H1 (cell line): Measurements from ENCODE around the gene BET1L. TPM values are rescaled to one million over a fixed set of nuclear protein-coding genes. Genes with fewer than 3 reads are reported as not detected.

Source experiments
- CTCF ChIA-PET: fragments of 300-600 bp; sonication (Branson Sonifier 250); formaldehyde crosslinking; loops from one replicate; lab custom pipeline; 2021; ENCODE audit not compliant: partially characterized antibody; lab: Charles Lee
- POLR2A ChIA-PET: fragments of 300-600 bp; sonication (Branson Sonifier 250); formaldehyde crosslinking; loops from one replicate; lab custom pipeline; 2021; ENCODE audit warnings: inconsistent platforms; ENCODE audit not compliant: partially characterized antibody; lab: Charles Lee
- DNase-seq, 2 experiments: peaks; one replicate each; pipeline versions ENCODE4 v3.0.0 to v3.0.0-alpha.2; 2010 to 2022; ENCODE audit warnings: low spot score in 2 of 2, low read depth in 1 of 2, mixed read lengths in 1 of 2
- FAIRE-seq: peaks from 2 replicates; lab custom pipeline; 2011; peaks lifted over from hg19 to GRCh38; lab: Jason Lieb, UNC
- H2AFZ ChIP-seq: 2 replicates; pipeline ENCODE4 v1.8.1; 2012; ENCODE audit warnings: low read length, inconsistent platforms
- H2AK5ac ChIP-seq: 2 replicates; pipeline ENCODE4 v1.6.1; 2013; ENCODE audit warnings: low read depth, low read length
- H2BK120ac ChIP-seq: replicated peaks from 2 replicates; pipeline ENCODE3; 2013; ENCODE audit warnings: low read depth, low read length, inconsistent platforms
- H2BK12ac ChIP-seq: 2 replicates; pipeline ENCODE4 v1.6.1; 2013; ENCODE audit warnings: low read depth, low read length
- H2BK15ac ChIP-seq: 2 replicates; pipeline ENCODE4 v1.6.1; 2013; ENCODE audit warnings: low read length
- H2BK20ac ChIP-seq: 2 replicates; pipeline ENCODE4 v1.6.1; 2013; ENCODE audit warnings: low read length
- H2BK5ac ChIP-seq: 2 replicates; pipeline ENCODE4 v1.6.1; 2013; ENCODE audit warnings: low read depth, low read length
- H3K14ac ChIP-seq: 2 replicates; pipeline ENCODE4 v1.6.1; 2013; ENCODE audit warnings: inconsistent platforms; ENCODE audit not compliant: insufficient read length
- H3K18ac ChIP-seq: 2 replicates; pipeline ENCODE4 v1.6.1; 2013; ENCODE audit warnings: low read length; ENCODE audit errors: extremely low read depth
- H3K23ac ChIP-seq: 2 replicates; pipeline ENCODE4 v1.6.1; 2013; ENCODE audit warnings: inconsistent platforms; ENCODE audit not compliant: insufficient read length
- H3K23me2 ChIP-seq: 2 replicates; pipeline ENCODE4 v1.6.1; 2013; ENCODE audit warnings: low read depth, low read length
- H3K27ac ChIP-seq: 2 replicates; pipeline ENCODE4 v1.6.1; 2011; ENCODE audit warnings: low read depth, low read length, inconsistent platforms
- H3K27me3 ChIP-seq, 4 experiments: replicated peaks in 1 of 4; 1 replicate in 1 of 4; 2 replicates in 3 of 4; pipeline versions ENCODE4 v1.6.1 to v1.8.1; 2011 to 2013; ENCODE audit warnings: low read length in 3 of 4, mild to moderate bottlenecking in 3 of 4, inconsistent platforms in 2 of 4, mixed read lengths in 2 of 4, moderate library complexity in 1 of 4; ENCODE audit not compliant: control insufficient read depth in 3 of 4, insufficient read depth in 3 of 4; ENCODE audit errors: extremely low read depth in 1 of 4
- H3K36me3 ChIP-seq, 4 experiments: 2 replicates each; pipeline versions ENCODE4 v1.6.1 to v1.8.1; 2011 to 2013; ENCODE audit warnings: mild to moderate bottlenecking in 4 of 4, low read length in 3 of 4, moderate library complexity in 2 of 4, control low read depth in 1 of 4, inconsistent platforms in 1 of 4; ENCODE audit not compliant: insufficient read depth in 4 of 4, control insufficient read depth in 2 of 4
- H3K4ac ChIP-seq: replicated peaks from 2 replicates; pipeline ENCODE3; 2013; ENCODE audit warnings: low read length, low read depth, mixed read lengths, inconsistent platforms; ENCODE audit not compliant: insufficient read length
- H3K4me1 ChIP-seq, 4 experiments: replicated peaks in 1 of 4; 1 replicate in 1 of 4; 2 replicates in 3 of 4; pipeline versions ENCODE4 v1.6.1 to v1.8.1; 2011 to 2013; ENCODE audit warnings: low read length in 3 of 4, inconsistent platforms in 2 of 4, mixed read lengths in 1 of 4; ENCODE audit not compliant: insufficient read depth in 4 of 4, control insufficient read depth in 3 of 4
- H3K4me2 ChIP-seq, 2 experiments: 2 replicates each; pipeline versions ENCODE4 v1.6.1 to v1.8.1; 2011 to 2013; ENCODE audit warnings: low read depth in 2 of 2, low read length in 2 of 2, control low read depth in 1 of 2, inconsistent platforms in 1 of 2, mild to moderate bottlenecking in 1 of 2; ENCODE audit not compliant: insufficient read depth in 1 of 2
- H3K4me3 ChIP-seq, 4 experiments: fragments of 200-600, 300-600 bp in 1 of 4; sonication (generic), shearing (Covaris generic), sonication (Bioruptor Twin) in 1 of 4; 2 replicates each; pipeline versions ENCODE4 v1.5.1 to v1.8.1; 2011 to 2016; ENCODE audit warnings: low read length in 4 of 4, low read depth in 3 of 4, control low read depth in 2 of 4, inconsistent platforms in 2 of 4, mild to moderate bottlenecking in 2 of 4, mixed read lengths in 1 of 4, moderate library complexity in 1 of 4; ENCODE audit not compliant: insufficient read depth in 2 of 4; ENCODE audit errors: extremely low read depth in 1 of 4
- H3K56ac ChIP-seq: replicated peaks from 2 replicates; pipeline ENCODE3; 2013; ENCODE audit warnings: low read depth, mild to moderate bottlenecking, mixed read lengths, low read length, inconsistent platforms; ENCODE audit not compliant: insufficient read length
- H3K79me1 ChIP-seq: 2 replicates; pipeline ENCODE4 v1.6.1; 2013; ENCODE audit warnings: low read depth, low read length, control low read depth
- H3K79me2 ChIP-seq, 2 experiments: 2 replicates each; pipeline versions ENCODE4 v1.6.1 to v1.8.1; 2012 to 2013; ENCODE audit warnings: low read length in 2 of 2, mild to moderate bottlenecking in 2 of 2, inconsistent platforms in 1 of 2; ENCODE audit not compliant: insufficient read depth in 2 of 2, control insufficient read depth in 1 of 2
- H3K9ac ChIP-seq, 4 experiments: replicated peaks in 1 of 4; 1 replicate in 1 of 4; 2 replicates in 3 of 4; pipeline versions ENCODE4 v1.6.1 to v1.8.1; 2011 to 2013; ENCODE audit warnings: low read depth in 3 of 4, low read length in 3 of 4, control low read depth in 2 of 4, mild to moderate bottlenecking in 2 of 4, moderate library complexity in 2 of 4, inconsistent platforms in 1 of 4; ENCODE audit errors: extremely low read depth in 1 of 4
- H3K9me3 ChIP-seq, 2 experiments: 2 replicates each; pipeline versions ENCODE4 v1.6.1 to v1.8.1; 2012 to 2013; ENCODE audit warnings: mild to moderate bottlenecking in 2 of 2, moderate library complexity in 2 of 2, control low read depth in 1 of 2, inconsistent platforms in 1 of 2, low read depth in 1 of 2, low read length in 1 of 2, mixed read lengths in 1 of 2; ENCODE audit not compliant: insufficient read depth in 2 of 2
- H4K20me1 ChIP-seq, 2 experiments: replicated peaks in 1 of 2; 2 replicates each; pipeline versions ENCODE3 to v1.8.1; 2011 to 2013; ENCODE audit warnings: inconsistent platforms in 2 of 2, low read length in 2 of 2, mild to moderate bottlenecking in 1 of 2; ENCODE audit not compliant: insufficient read depth in 2 of 2, control insufficient read depth in 1 of 2
- H4K5ac ChIP-seq: 2 replicates; pipeline ENCODE4 v1.6.1; 2013; ENCODE audit warnings: low read length, low read depth, mixed read lengths, inconsistent platforms; ENCODE audit not compliant: insufficient read length
- H4K8ac ChIP-seq: 2 replicates; pipeline ENCODE4 v1.8.0; 2013; ENCODE audit warnings: mild to moderate bottlenecking, moderate library complexity, low read length, inconsistent platforms; ENCODE audit not compliant: insufficient read depth; ENCODE audit errors: extremely low read depth
- H4K91ac ChIP-seq: replicated peaks from 2 replicates; pipeline ENCODE3; 2013; ENCODE audit warnings: low read length, mixed read lengths, inconsistent platforms; ENCODE audit not compliant: insufficient read length
- BCL11A ChIP-seq, 2 experiments: IDR thresholded peaks; one replicate each; pipeline ENCODE4 v1.6.1; 2011; ENCODE audit warnings: low read depth in 2 of 2, low read length in 2 of 2, mild to moderate bottlenecking in 2 of 2
- CREB1 ChIP-seq: IDR thresholded peaks from 2 replicates; pipeline ENCODE4 v1.6.1; 2012; ENCODE audit warnings: inconsistent platforms
- EGR1 ChIP-seq: IDR thresholded peaks from 2 replicates; pipeline ENCODE4 v1.6.1; 2011; ENCODE audit warnings: low read depth, low read length, borderline replicate concordance
- PHF8 ChIP-seq: fragments of 200-600 bp; sonication (generic); conservative IDR thresholded peaks from 2 replicates; pipeline ENCODE4 v1.7.1; 2012; ENCODE audit warnings: low read depth, mild to moderate bottlenecking, inconsistent platforms, low read length, moderate library complexity
- POLR2AphosphoS5 ChIP-seq: IDR thresholded peaks from 2 replicates; pipeline ENCODE4 v1.6.1; 2011; ENCODE audit warnings: low read depth, low read length
- SIX5 ChIP-seq: IDR thresholded peaks from 2 replicates; pipeline ENCODE4 v1.6.1; 2011; ENCODE audit warnings: mild to moderate bottlenecking, low read depth, low read length
- TBP ChIP-seq: IDR thresholded peaks from 2 replicates; pipeline ENCODE4 v1.6.1; 2011; ENCODE audit warnings: low read depth, low read length, improper control_type of control experiment
- WGBS, 2 experiments: shearing (Covaris generic) in 1 of 2; methylation state at CpG; one replicate each; pipeline versions ENCODE4 v1.1.6 to v1.1.7; 2013 to 2015; ENCODE audit warnings: low lambda C conversion rate in 2 of 2, mixed read lengths in 2 of 2, inconsistent platforms in 1 of 2, low coverage in 1 of 2, missing lambda C conversion rate in 1 of 2; ENCODE audit not compliant: insufficient replicate concordance in 2 of 2, insufficient coverage in 1 of 2, insufficient read length in 1 of 2; ENCODE audit errors: extremely low coverage in 1 of 2, missing lambda C conversion rate in 1 of 2; 5-methylcytosine and 5-hydroxymethylcytosine counted together
- long read RNA-seq, 2 experiments: library from RNA in 1 of 2; library from capped mRNA in 1 of 2; stranded (forward); transcript quantifications; one replicate each; pipeline ENCODE4 v2.0.0, GENCODE V29; 2021; ENCODE audit warnings: inconsistent platforms in 1 of 2
- polyA minus RNA-seq, 3 experiments: library from RNA; depleted of rRNA, polyadenylated mRNA; stranded (reverse); fragments of >200 nt; gene quantifications; 1 replicate in 2 of 3; 2 replicates in 1 of 3; pipeline ENCODE4 v1.2.3, GENCODE V29; 2011
- polyA plus RNA-seq, 7 experiments: library from polyadenylated mRNA; depleted of rRNA in 3 of 7; stranded (reverse) in 5 of 7; unstranded in 2 of 7; fragments of >200 nt in 5 of 7; fragments of 200-250 nt in 2 of 7; gene quantifications; 1 replicate in 5 of 7; 2 replicates in 1 of 7; 4 replicates in 1 of 7; pipeline versions ENCODE4 v1.2.1 to v1.2.3, GENCODE V29; 2011 to 2013; ENCODE audit warnings: missing spikeins in 2 of 7, mixed read lengths in 2 of 7
- total RNA-seq: library from RNA; stranded (reverse); fragmentation: NEBNext Ultra II Directional; extraction: Animal tissue kit (Norgen Biotek cat#: 25700); gene quantifications from 2 replicates; pipeline ENCODE4 v1.2.1, GENCODE V29; 2021
- TF ChIP-seq, protein P1 (sequence below): IDR thresholded peaks from 2 replicates; pipeline ENCODE4 v1.6.1; 2012; ENCODE audit warnings: inconsistent platforms

BET1L gene, protein sequence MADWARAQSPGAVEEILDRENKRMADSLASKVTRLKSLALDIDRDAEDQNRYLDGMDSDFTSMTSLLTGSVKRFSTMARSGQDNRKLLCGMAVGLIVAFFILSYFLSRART
- total RNA-seq (37.9 and 40.2 TPM in 2 replicates), polyA plus RNA-seq (2011; rRNA removed) (61.9 and 71.1 TPM in 2 replicates), polyA minus RNA-seq (2011; rRNA and poly(A)+ RNA removed) (54.1 and 75.4 TPM in 2 replicates)
- 41.0 TPM for polyA plus RNA-seq (2011; cell fraction: cytosol; rRNA removed)
- polyA plus RNA-seq (2011; cell fraction: nucleus; rRNA removed) = 69.5 TPM
- polyA plus RNA-seq (2012, experiment 1 of 2) = 26.7 to 37.3 TPM (median 33.5 TPM) in 4 replicates
- 31.1 TPM for polyA plus RNA-seq (2012, experiment 2 of 2)
- polyA plus RNA-seq (2013, experiment 1 of 2) = 21.9 TPM
- 22.9 TPM for polyA plus RNA-seq (2013, experiment 2 of 2)
- 20.7 TPM for polyA minus RNA-seq (2011; cell fraction: cytosol; rRNA and poly(A)+ RNA removed)
- polyA minus RNA-seq (2011; cell fraction: nucleus; rRNA and poly(A)+ RNA removed) = 64.7 TPM
- long read RNA-seq, experiment 1, transcript BET1L-203 (4 exons, 2,819 nt) = major isoform, 12 of 48 reads
- long read RNA-seq, experiment 1, partial matches to known transcripts = 2 of 48 reads
- long read RNA-seq, experiment 1, other reads (novel, unspliced or antisense) = 33 of 48 reads
- long read RNA-seq, experiment 2, partial matches to known transcripts = 0 of 3 reads
- long read RNA-seq, experiment 2, other reads (novel, unspliced or antisense) = 0 of 3 reads

DNA sequence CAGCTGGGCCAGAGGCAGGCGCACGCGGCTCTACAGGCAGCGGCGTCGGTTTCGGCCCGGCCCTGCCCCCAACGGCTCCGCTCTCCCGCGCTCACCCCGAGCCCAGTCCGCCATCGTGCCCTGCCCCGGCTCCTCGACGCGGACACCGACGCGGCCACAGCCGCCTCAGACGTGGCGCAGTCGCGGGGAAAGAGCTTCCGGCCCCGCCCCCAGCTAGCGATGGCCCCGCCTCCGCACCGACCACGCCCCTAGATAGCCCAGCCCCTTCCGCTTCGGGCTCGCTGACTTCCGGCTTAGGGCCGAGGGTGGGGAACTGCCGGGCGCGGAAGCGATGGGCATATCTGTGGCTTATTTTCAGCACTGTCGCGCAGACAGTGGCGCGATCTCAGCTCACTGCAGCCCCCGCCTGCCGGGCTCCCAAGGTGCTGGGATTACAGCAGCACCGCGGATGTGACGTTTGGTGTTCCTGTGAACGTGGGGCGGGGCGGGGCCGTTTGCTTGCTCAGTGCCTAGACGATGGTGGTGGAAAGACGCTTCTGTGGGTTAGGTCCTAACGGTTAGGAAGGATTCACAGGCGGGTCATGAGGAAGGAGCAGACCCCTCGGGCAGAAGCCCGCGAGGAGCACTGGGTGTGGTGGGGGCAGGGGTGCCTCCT lies at the start of gene BET1L, which contains the start of gene RIC8A:
Gene BET1L, minus strand, starts transcription at position 192 of the 655 bp plus-strand sequence. Its CDS starts 78 bp downstream, at position 114.
Gene RIC8A, plus strand, starts transcription at position 501 of the 655 bp plus-strand sequence. CDS start 1,147 bp downstream, outside the sequence.
- Histone ChIP-seq H2BK12ac (0 out of 2 replicates have a peak within 1 kb of the TSS, but pooled peaks have one; percentile 52), H4K91ac (peak within 1 kb of the TSS; percentile 48), H2AFZ (no peak within 1 kb of the TSS), H2BK15ac (no peak within 1 kb of the TSS), H4K5ac (peak within 1 kb of the TSS; percentile 84), H3K27ac (peak within 1 kb of the TSS; percentile 74), H3K27me3 (no peaks in the 10 kb centered on the region), H3K18ac (peak within 1 kb of the TSS; percentile 88), H3K23me2 (peaks cover 22% of the 10 kb centered on the region), H3K79me1 (peaks cover 11% of the 10 kb centered on the region), H4K8ac (peak within 1 kb of the TSS; percentile 78; the same call in 1 of the 2 replicates), H3K56ac (peak within 1 kb of the TSS; percentile 78), H3K4me1 (peaks cover 0 to 23% (median 9%) of the 10 kb centered on the region in 4 experiments; a peak in 5 of 7 replicates), H3K4me3 (peak within 1 kb of the TSS; percentile 85 to 89 (median 87)), H3K9me3 (no peaks in the 10 kb centered on the region), H3K4ac (peak within 1 kb of the TSS; percentile 50), H2AK5ac (peak within 1 kb of the TSS; percentile 41), H3K79me2 (peaks cover 0 to 31% of the 10 kb centered on the region in 2 experiments; a peak in 3 of 4 replicates), H3K23ac (no peak within 1 kb of the TSS), H3K9ac (peak within 1 kb of the TSS; percentile 73 to 90 (median 74)), H2BK5ac (peak within 1 kb of the TSS; percentile 75), H2BK20ac (no peak within 1 kb of the TSS), H3K36me3 (peaks cover 17 to 38% (median 27%) of the 10 kb centered on the region in 4 experiments; a peak in 7 of 8 replicates), H3K4me2 (peak within 1 kb of the TSS; percentile 97 to 100), H2BK120ac (no peak within 1 kb of the TSS), H3K14ac (no peak within 1 kb of the TSS), H4K20me1 (peaks cover 0 to 34% of the 10 kb centered on the region in 2 experiments)
- peak; percentile 7 for FAIRE-seq
- ChIA-PET CTCF (interaction anchor here (1.0 to 1.3 kb wide), 5 partner anchors 30 to 160 kb away, joined by 3 to 6 read pairs (median 3); no protein-coding TSS in a partner anchor), POLR2A (interaction anchor here (0.6 to 2.0 kb wide), 16 partner anchors 9 to 337 kb away, joined by 3 to 11 read pairs (median 4); partner anchors contain the start of genes PSMD13 and SIRT3)
- WGBS, 2 experiments = 1% methylated on average over 44 of the region's 63 CpGs; no CpG with 5 or more reads in 1 of the 2 experiments
- DNase-seq = peak; percentile 86 to 99
- TF ChIP-seq TBP = peak; percentile 58; the same call in 1 of the 2 replicates
- no peak for TF ChIP-seq EGR1
- no peak for TF ChIP-seq SIX5
- peak; percentile 52; the same call in 1 of the 2 replicates for TF ChIP-seq POLR2AphosphoS5
- TF ChIP-seq, protein P1, sequence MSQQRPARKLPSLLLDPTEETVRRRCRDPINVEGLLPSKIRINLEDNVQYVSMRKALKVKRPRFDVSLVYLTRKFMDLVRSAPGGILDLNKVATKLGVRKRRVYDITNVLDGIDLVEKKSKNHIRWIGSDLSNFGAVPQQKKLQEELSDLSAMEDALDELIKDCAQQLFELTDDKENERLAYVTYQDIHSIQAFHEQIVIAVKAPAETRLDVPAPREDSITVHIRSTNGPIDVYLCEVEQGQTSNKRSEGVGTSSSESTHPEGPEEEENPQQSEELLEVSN = peak; percentile 78
- no peak for TF ChIP-seq BCL11A (IDR thresholded peaks at IDR 0.05; ENCODE audit: low read depth in 2 of 2, low read length in 2 of 2)
- peak; percentile 67; the same call in 1 of the 2 replicates for TF ChIP-seq CREB1
- TF ChIP-seq PHF8 = peak; percentile 85
